ENCODE data around the gene HPRT1. TPM values are rescaled to one million over a fixed set of nuclear protein-coding genes. Genes with fewer than 3 reads are reported as not detected.

The HPRT1 gene
- total RNA-seq, 4 donors from 2014 or later: 5.0 to 12.8 (median 7.2) TPM

DNA sequence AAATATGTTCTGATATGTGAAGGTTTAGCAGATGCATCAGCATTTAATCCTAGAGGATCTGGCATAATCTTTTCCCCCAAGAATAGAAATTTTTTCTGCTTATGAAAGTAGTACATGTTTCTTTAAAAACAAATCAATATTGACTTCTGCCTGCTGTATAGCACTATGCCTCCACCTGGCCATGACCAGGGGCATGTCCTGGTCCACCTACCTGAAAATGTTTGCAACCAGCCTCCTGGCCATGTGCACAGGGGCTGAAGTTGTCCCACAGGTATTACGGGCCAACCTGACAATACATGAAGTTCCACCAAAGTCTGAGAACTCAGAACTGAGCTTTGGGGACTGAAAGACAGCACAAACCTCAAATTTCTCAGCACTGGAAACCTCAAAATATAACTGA is 10.0 kb downstream of the HPRT1 start:
- no peaks in the 10 kb centered on the region for H3K4me1 ChIP-seq
- no peaks in the 10 kb centered on the region for H3K9me3 ChIP-seq
- TF ChIP-seq POLR2A (IDR thresholded peaks at IDR 0.05) (no peak), POLR2AphosphoS5 (IDR thresholded peaks at IDR 0.05) (no peak), EP300 (IDR thresholded peaks at IDR 0.05) (no peak)
- TF ChIP-seq, protein P1, sequence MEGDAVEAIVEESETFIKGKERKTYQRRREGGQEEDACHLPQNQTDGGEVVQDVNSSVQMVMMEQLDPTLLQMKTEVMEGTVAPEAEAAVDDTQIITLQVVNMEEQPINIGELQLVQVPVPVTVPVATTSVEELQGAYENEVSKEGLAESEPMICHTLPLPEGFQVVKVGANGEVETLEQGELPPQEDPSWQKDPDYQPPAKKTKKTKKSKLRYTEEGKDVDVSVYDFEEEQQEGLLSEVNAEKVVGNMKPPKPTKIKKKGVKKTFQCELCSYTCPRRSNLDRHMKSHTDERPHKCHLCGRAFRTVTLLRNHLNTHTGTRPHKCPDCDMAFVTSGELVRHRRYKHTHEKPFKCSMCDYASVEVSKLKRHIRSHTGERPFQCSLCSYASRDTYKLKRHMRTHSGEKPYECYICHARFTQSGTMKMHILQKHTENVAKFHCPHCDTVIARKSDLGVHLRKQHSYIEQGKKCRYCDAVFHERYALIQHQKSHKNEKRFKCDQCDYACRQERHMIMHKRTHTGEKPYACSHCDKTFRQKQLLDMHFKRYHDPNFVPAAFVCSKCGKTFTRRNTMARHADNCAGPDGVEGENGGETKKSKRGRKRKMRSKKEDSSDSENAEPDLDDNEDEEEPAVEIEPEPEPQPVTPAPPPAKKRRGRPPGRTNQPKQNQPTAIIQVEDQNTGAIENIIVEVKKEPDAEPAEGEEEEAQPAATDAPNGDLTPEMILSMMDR (IDR thresholded peaks at IDR 0.05): no peak
- no peak overlapping the region for H3K4me3 ChIP-seq
- H3K27ac ChIP-seq: no peak overlapping the region
- no peaks in the 10 kb centered on the region for H3K27me3 ChIP-seq
- DNase-seq (ENCODE audit: low spot score in 2 of 2): no peak
- H3K36me3 ChIP-seq: no peaks in the 10 kb centered on the region
- WGBS: 70% methylated on average over 1 of the region's 1 CpG

DNA sequence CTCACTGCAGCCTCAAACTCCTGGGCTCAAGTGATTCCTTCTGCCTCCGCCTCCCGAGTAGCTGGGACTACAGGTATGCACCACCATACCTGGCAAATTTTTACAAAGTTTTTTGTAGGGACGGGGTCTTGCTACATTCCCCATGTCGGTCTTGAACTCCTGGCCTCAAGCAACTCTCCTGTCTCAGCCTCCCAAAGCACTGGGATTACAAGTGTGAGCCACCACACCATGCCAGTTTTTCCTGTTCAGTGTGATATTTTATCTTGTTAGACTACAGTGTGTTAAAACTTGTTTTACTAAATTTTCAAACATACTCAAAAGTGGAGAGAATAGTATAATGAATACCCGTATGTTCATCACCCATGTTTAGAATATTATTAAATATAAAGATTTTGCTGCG is 12.1 kb downstream of the HPRT1 start:
- no peaks in the 10 kb centered on the region for H3K36me3 ChIP-seq
- H3K9me3 ChIP-seq: no peaks in the 10 kb centered on the region
- no peak for DNase-seq (ENCODE audit: low spot score in 2 of 2)
- WGBS: 85% methylated on average over 6 of the region's 6 CpGs
- H3K27ac ChIP-seq: no peak overlapping the region
- H3K4me3 ChIP-seq: no peak overlapping the region
- TF ChIP-seq EP300 (IDR thresholded peaks at IDR 0.05): no peak
- no peak for TF ChIP-seq POLR2AphosphoS5 (IDR thresholded peaks at IDR 0.05)
- TF ChIP-seq, protein P1 (IDR thresholded peaks at IDR 0.05): no peak
- no peak for TF ChIP-seq POLR2A (IDR thresholded peaks at IDR 0.05)
- no peaks in the 10 kb centered on the region for H3K4me1 ChIP-seq
- H3K27me3 ChIP-seq: no peaks in the 10 kb centered on the region

DNA sequence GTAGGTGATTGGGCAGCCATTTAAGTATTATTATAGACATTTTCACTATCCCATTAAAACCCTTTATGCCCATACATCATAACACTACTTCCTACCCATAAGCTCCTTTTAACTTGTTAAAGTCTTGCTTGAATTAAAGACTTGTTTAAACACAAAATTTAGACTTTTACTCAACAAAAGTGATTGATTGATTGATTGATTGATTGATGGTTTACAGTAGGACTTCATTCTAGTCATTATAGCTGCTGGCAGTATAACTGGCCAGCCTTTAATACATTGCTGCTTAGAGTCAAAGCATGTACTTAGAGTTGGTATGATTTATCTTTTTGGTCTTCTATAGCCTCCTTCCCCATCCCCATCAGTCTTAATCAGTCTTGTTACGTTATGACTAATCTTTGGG is 16.3 kb downstream of the HPRT1 start:
- DNase-seq (ENCODE audit: low spot score in 2 of 2): no peak
- TF ChIP-seq, protein P1 (IDR thresholded peaks at IDR 0.05): no peak
- TF ChIP-seq POLR2AphosphoS5 (IDR thresholded peaks at IDR 0.05) (no peak), EP300 (IDR thresholded peaks at IDR 0.05) (no peak), POLR2A (IDR thresholded peaks at IDR 0.05) (no peak)
- 64% methylated on average over 1 of the region's 1 CpG for WGBS

DNA sequence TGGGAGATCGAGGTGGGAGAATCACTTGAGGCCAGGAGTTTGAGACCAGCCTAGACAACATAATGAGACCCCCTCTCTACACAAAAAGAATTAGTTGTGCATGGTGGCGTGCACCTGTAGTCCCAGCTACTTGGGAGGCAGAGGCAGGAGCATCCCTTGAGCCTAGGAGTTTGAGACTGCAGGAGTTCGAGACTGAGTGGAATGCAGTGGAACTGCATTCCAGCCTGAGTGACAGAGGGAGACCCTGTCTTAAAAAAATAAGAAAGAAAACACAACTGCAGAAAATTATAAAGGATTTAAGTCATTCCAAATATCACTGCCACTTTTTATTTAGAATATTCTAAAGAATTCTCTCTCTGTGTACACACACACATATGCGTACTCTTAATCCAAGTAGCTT is 18.4 kb downstream of the HPRT1 start:
- TF ChIP-seq, protein P1 (IDR thresholded peaks at IDR 0.05): no peak
- TF ChIP-seq POLR2AphosphoS5 (IDR thresholded peaks at IDR 0.05): no peak

More for the DNA sequence above, 16.3 kb downstream of the HPRT1 start:
- Histone ChIP-seq H3K27ac (no peak overlapping the region), H3K4me1 (no peaks in the 10 kb centered on the region), H3K36me3 (no peaks in the 10 kb centered on the region), H3K4me3 (no peak overlapping the region), H3K9me3 (no peaks in the 10 kb centered on the region), H3K27me3 (no peaks in the 10 kb centered on the region)

DNA sequence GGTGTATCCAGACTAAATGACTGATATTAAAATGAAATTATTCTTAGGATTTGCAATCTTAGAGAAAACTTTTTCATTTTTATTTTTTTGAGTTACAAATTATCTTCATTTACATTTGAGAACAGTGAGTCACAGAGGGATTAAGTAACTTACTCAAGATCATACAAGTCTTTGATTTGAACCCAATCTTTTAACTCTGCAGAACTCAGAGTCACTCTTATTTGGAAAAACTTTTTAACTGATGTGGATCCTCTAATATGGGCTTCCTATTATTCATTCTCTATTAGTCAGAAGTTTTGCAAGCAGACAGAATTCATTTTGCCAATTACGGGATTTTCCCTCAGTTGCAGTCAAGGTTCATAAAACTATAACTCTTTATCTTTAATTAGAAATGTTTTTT is 20.1 kb downstream of the HPRT1 start:
- Histone ChIP-seq H3K27me3 (no peaks in the 10 kb centered on the region), H3K36me3 (no peaks in the 10 kb centered on the region), H3K4me1 (no peaks in the 10 kb centered on the region), H3K4me3 (no peak overlapping the region), H3K27ac (no peak overlapping the region), H3K9me3 (no peaks in the 10 kb centered on the region)
- 69% methylated on average over 1 of the region's 1 CpG for WGBS
- no peak for DNase-seq (ENCODE audit: low spot score in 2 of 2)
- TF ChIP-seq EP300 (IDR thresholded peaks at IDR 0.05) (no peak), POLR2A (IDR thresholded peaks at IDR 0.05) (no peak), POLR2AphosphoS5 (IDR thresholded peaks at IDR 0.05) (no peak)
- TF ChIP-seq, protein P1 (IDR thresholded peaks at IDR 0.05): no peak

More for the DNA sequence above, 18.4 kb downstream of the HPRT1 start:
- no peaks in the 10 kb centered on the region for H3K27me3 ChIP-seq
- no peak overlapping the region for H3K4me3 ChIP-seq
- H3K36me3 ChIP-seq: no peaks in the 10 kb centered on the region
- no peak for DNase-seq (ENCODE audit: low spot score in 2 of 2)
- 87% methylated on average over 4 of the region's 4 CpGs for WGBS
- H3K9me3 ChIP-seq: no peaks in the 10 kb centered on the region
- H3K4me1 ChIP-seq: no peaks in the 10 kb centered on the region
- no peak overlapping the region for H3K27ac ChIP-seq

Measured in suprapubic skin (tissue), 4 donors.